HepG2 (cell line): ENCODE measurements around the gene PNKD. TPM values are rescaled to one million over a fixed set of nuclear protein-coding genes. Genes with fewer than 3 reads are reported as not detected.

ENCODE experiments used
- ARID2 ChIP-seq: sonication (generic); formaldehyde crosslinking; IDR thresholded peaks from 2 replicates; pipeline ENCODE4 v1.8.1; 2022; ENCODE audit warnings: mild to moderate bottlenecking, missing genetic modification reagents, borderline replicate concordance
- ATF1 ChIP-seq: IDR thresholded peaks from 2 replicates; pipeline ENCODE4 v1.6.1; 2016; ENCODE audit warnings: mild to moderate bottlenecking, control low read depth
- ATF7-NPFF ChIP-seq: sonication (generic); formaldehyde crosslinking; IDR thresholded peaks from 2 replicates; pipeline ENCODE4 v1.8.1; 2023; ENCODE audit warnings: mild to moderate bottlenecking, low read depth, missing genetic modification reagents, moderate library complexity
- CENPX ChIP-seq: sonication (generic); formaldehyde crosslinking; IDR thresholded peaks from 2 replicates; pipeline ENCODE4 v1.9.0; 2021; ENCODE audit warnings: mild to moderate bottlenecking, missing genetic modification reagents, moderate library complexity
- DR1 ChIP-seq: sonication (generic); formaldehyde crosslinking; IDR thresholded peaks from 2 replicates; pipeline ENCODE4 v1.8.0; 2021; ENCODE audit warnings: mild to moderate bottlenecking, missing genetic modification reagents, inconsistent platforms
- FOXA1 ChIP-seq, 2 experiments: fragments of 450-650 bp in 1 of 2; sonication (generic) in 1 of 2; formaldehyde crosslinking in 1 of 2; IDR thresholded peaks; 2 replicates each; pipeline versions ENCODE4 v1.4.0 to v1.6.1; 2016 to 2020; ENCODE audit warnings: missing genetic modification reagents in 1 of 2
- KDM3A ChIP-seq: IDR thresholded peaks from 2 replicates; pipeline ENCODE4 v1.6.1; 2018; ENCODE audit warnings: low read depth, missing compliant biosample characterization
- MBNL3 ChIP-seq: fragments of 250-450 bp; sonication (Bioruptor Pico); conservative IDR thresholded peaks from 2 replicates; pipeline ENCODE4 v1.8.0; 2022; ENCODE audit warnings: mild to moderate bottlenecking, inconsistent platforms
- NFIB ChIP-seq: sonication (generic); formaldehyde crosslinking; IDR thresholded peaks from 2 replicates; pipeline ENCODE4 v1.9.0; 2021; ENCODE audit warnings: missing genetic modification reagents, mild to moderate bottlenecking, borderline replicate concordance
- SAFB2 ChIP-seq: sonication (generic); formaldehyde crosslinking; IDR thresholded peaks from 2 replicates; pipeline ENCODE4 v1.5.1; 2020; ENCODE audit warnings: missing genetic modification reagents, low read depth, mild to moderate bottlenecking, borderline replicate concordance
- SMARCC2 ChIP-seq: fragments of 450-650 bp; IDR thresholded peaks from 2 replicates; pipeline ENCODE4 v1.6.1; 2017; ENCODE audit warnings: antibody characterized with exemption, mild to moderate bottlenecking
- TP53 ChIP-seq: sonication (generic); formaldehyde crosslinking; conservative IDR thresholded peaks from 2 replicates; pipeline ENCODE4 v1.4.0; 2020; ENCODE audit warnings: missing genetic modification reagents
- UBTF ChIP-seq: sonication (generic); formaldehyde crosslinking; IDR thresholded peaks from 2 replicates; pipeline ENCODE4 v1.4.0; 2020; ENCODE audit warnings: mild to moderate bottlenecking, missing genetic modification reagents
- ZMYM3 ChIP-seq: sonication (generic); formaldehyde crosslinking; IDR thresholded peaks from 2 replicates; pipeline ENCODE4 v1.5.1; 2020; ENCODE audit warnings: mild to moderate bottlenecking, missing genetic modification reagents
- ZSCAN31 ChIP-seq: sonication (generic); formaldehyde crosslinking; IDR thresholded peaks from 2 replicates; pipeline ENCODE4 v1.5.0; 2020; ENCODE audit warnings: low read depth, mild to moderate bottlenecking, missing genetic modification reagents
- polyA plus RNA-seq, 8 experiments: library from polyadenylated mRNA; depleted of rRNA in 3 of 8; stranded (reverse) in 7 of 8; unstranded in 1 of 8; fragments of >200 nt; fragmentation: Illumina TruSeq in 4 of 8; extraction: Trizol in 4 of 8; gene quantifications; 2 replicates each; pipeline versions ENCODE4 v1.2.1 to v1.2.3, GENCODE V29; 2011 to 2016; ENCODE audit warnings: low read depth in 4 of 8, missing spikeins in 1 of 8, mixed read lengths in 1 of 8; ENCODE audit not compliant: insufficient read depth in 1 of 8
- total RNA-seq, 5 experiments: library from RNA; depleted of rRNA; stranded (reverse); fragments of >200 nt; fragmentation: Illumina TruSeq; extraction: Trizol; gene quantifications; 2 replicates each; pipeline ENCODE4 v1.2.3, GENCODE V29; 2016; ENCODE audit warnings: low read depth in 1 of 5
- TF ChIP-seq, protein P1 (sequence below): sonication (generic); formaldehyde crosslinking; conservative IDR thresholded peaks from 2 replicates; pipeline ENCODE4 v1.8.0; 2022; ENCODE audit warnings: low read depth, missing genetic modification reagents
- TF ChIP-seq, protein P2 (sequence below): sonication (generic); formaldehyde crosslinking; IDR thresholded peaks from 2 replicates; pipeline ENCODE4 v1.5.1; 2020; ENCODE audit warnings: missing genetic modification reagents, mild to moderate bottlenecking, borderline replicate concordance
- TF ChIP-seq, protein P3 (sequence below): sonication (generic); formaldehyde crosslinking; IDR thresholded peaks from 2 replicates; pipeline ENCODE4 v1.4.0; 2020; ENCODE audit warnings: missing genetic modification reagents
- TF ChIP-seq, protein P4 (sequence below): sonication (generic); formaldehyde crosslinking; IDR thresholded peaks from 2 replicates; pipeline ENCODE4 v1.4.0; 2020; ENCODE audit warnings: mild to moderate bottlenecking, missing genetic modification reagents

The PNKD gene
- total and polyA plus RNA-seq, 2 of the 13 experiments (the other 11 are each of a cell fraction or from before 2014, with no cell fraction given), result 55.9 to 80.4 TPM

DNA sequence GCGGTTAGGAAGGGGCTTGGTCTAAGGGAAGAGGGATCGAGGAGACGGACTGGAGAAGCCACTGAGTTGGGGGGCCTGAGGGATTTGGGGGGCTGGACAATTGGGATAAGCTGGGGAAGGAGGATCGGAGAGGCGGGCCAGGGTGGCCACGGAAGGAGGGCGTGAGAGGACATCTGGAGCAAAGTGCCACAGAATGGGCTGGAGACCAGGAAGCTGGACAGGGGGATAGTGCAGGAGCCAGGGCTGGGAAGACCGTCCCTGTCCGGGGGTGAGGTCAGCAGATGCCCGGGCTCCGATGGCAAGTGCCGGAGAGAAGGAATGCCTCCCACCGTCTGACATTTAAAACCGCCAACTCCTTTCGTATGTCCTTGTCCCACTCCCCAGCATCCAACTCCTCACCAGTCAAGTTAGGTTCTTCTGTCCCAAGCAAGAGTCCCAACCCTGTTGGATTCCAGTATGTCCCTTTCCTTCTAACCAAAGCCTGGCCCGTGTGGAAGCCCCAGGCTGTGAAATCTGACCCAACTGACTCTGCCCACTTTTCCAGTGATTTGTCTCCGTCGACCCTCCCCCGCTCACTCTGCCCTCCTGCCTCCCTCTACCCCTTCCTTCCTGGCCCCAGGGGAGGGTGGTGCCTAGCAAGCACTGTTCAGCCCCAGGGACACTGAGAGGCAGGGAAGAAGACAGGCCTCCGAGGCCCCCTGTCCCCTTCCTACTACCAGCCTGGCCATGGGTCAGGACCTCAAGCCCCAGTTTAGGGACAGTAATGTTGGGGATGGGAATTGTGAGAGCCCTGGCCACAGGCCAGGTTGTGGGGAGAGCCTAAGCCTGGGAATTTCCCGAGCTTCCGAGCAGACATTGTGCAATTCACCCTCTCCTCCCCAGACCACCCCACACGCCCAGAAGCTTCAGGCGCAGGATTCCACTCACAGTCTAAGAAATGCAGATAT lies 53.5 kb downstream of the PNKD start (continued):
- TF ChIP-seq, protein P1, sequence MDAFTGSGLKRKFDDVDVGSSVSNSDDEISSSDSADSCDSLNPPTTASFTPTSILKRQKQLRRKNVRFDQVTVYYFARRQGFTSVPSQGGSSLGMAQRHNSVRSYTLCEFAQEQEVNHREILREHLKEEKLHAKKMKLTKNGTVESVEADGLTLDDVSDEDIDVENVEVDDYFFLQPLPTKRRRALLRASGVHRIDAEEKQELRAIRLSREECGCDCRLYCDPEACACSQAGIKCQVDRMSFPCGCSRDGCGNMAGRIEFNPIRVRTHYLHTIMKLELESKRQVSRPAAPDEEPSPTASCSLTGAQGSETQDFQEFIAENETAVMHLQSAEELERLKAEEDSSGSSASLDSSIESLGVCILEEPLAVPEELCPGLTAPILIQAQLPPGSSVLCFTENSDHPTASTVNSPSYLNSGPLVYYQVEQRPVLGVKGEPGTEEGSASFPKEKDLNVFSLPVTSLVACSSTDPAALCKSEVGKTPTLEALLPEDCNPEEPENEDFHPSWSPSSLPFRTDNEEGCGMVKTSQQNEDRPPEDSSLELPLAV (CRISPR knock-in tag), result peak; percentile 76; the same call in 1 of the 2 replicates
- TF ChIP-seq UBTF (CRISPR knock-in tag) (peak; percentile 54; the same call in 1 of the 2 replicates), ZMYM3 (CRISPR knock-in tag) (peak; percentile 66), SAFB2 (CRISPR knock-in tag) (0 out of 2 replicates have a peak, but pooled peaks have one; percentile 71), ZSCAN31 (CRISPR knock-in tag) (peak; percentile 16; the same call in 1 of the 2 replicates), FOXA1 (IDR thresholded peaks at IDR 0.05) (no peak), FOXA1 (CRISPR knock-in tag; IDR thresholded peaks at IDR 0.05) (0 out of 2 replicates have a peak, but pooled peaks have one; percentile 13), MBNL3 (CRISPR knock-in tag) (no peak), SMARCC2 (no peak), ARID2 (CRISPR knock-in tag) (no peak), ATF1 (CRISPR knock-in tag) (0 out of 2 replicates have a peak, but pooled peaks have one; percentile 29), CENPX (no peak), DR1 (CRISPR knock-in tag) (no peak), NFIB (no peak), KDM3A (CRISPR knock-in tag) (0 out of 2 replicates have a peak, but pooled peaks have one; percentile 49), ATF7-NPFF (CRISPR knock-in tag) (peak; percentile 44; the same call in 1 of the 2 replicates), TP53 (CRISPR knock-in tag) (no peak)
- TF ChIP-seq, protein P2, sequence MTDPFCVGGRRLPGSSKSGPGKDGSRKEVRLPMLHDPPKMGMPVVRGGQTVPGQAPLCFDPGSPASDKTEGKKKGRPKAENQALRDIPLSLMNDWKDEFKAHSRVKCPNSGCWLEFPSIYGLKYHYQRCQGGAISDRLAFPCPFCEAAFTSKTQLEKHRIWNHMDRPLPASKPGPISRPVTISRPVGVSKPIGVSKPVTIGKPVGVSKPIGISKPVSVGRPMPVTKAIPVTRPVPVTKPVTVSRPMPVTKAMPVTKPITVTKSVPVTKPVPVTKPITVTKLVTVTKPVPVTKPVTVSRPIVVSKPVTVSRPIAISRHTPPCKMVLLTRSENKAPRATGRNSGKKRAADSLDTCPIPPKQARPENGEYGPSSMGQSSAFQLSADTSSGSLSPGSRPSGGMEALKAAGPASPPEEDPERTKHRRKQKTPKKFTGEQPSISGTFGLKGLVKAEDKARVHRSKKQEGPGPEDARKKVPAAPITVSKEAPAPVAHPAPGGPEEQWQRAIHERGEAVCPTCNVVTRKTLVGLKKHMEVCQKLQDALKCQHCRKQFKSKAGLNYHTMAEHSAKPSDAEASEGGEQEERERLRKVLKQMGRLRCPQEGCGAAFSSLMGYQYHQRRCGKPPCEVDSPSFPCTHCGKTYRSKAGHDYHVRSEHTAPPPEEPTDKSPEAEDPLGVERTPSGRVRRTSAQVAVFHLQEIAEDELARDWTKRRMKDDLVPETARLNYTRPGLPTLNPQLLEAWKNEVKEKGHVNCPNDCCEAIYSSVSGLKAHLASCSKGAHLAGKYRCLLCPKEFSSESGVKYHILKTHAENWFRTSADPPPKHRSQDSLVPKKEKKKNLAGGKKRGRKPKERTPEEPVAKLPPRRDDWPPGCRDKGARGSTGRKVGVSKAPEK (CRISPR knock-in tag), result no peak
- TF ChIP-seq, protein P3, sequence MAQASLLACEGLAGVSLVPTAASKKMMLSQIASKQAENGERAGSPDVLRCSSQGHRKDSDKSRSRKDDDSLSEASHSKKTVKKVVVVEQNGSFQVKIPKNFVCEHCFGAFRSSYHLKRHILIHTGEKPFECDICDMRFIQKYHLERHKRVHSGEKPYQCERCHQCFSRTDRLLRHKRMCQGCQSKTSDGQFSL, result no peak
- TF ChIP-seq, protein P4, sequence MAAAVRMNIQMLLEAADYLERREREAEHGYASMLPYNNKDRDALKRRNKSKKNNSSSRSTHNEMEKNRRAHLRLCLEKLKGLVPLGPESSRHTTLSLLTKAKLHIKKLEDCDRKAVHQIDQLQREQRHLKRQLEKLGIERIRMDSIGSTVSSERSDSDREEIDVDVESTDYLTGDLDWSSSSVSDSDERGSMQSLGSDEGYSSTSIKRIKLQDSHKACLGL, result peak; percentile 47; the same call in 1 of the 2 replicates
